Progenitor cell of endocrine pancreas (in vitro differentiated cells): Measurements from ENCODE around the gene TEX38. TPM values are rescaled to one million over a fixed set of nuclear protein-coding genes. Genes with fewer than 3 reads are reported as not detected.

Experiments used
- DNase-seq: peaks from one replicate; pipeline ENCODE4 v3.0.0; 2021; ENCODE audit warnings: low spot score; ENCODE audit not compliant: unreplicated experiment
- H3K27ac Mint-ChIP-seq: 2 replicates; pipeline ENCODE4 v1.8.0; 2021; ENCODE audit warnings: mild to moderate bottlenecking, moderate library complexity, mixed read lengths
- H3K27me3 Mint-ChIP-seq: 2 replicates; pipeline ENCODE4 v1.8.0; 2021; ENCODE audit warnings: mixed read lengths
- H3K36me3 Mint-ChIP-seq: 2 replicates; pipeline ENCODE4 v1.8.0; 2022; ENCODE audit warnings: mixed read lengths; ENCODE audit not compliant: insufficient read depth
- H3K4me1 Mint-ChIP-seq: 2 replicates; pipeline ENCODE4 v1.8.0; 2021; ENCODE audit warnings: low read depth, mixed read lengths
- H3K4me3 Mint-ChIP-seq: 2 replicates; pipeline ENCODE4 v1.8.0; 2021; ENCODE audit warnings: low read depth, mild to moderate bottlenecking, moderate library complexity, mixed read lengths
- H3K9me3 Mint-ChIP-seq: 2 replicates; pipeline ENCODE4 v1.8.0; 2021; ENCODE audit warnings: low read depth, mixed read lengths
- total RNA-seq: library from RNA; stranded (reverse); gene quantifications from 2 replicates; pipeline ENCODE4 v1.2.1, GENCODE V29; 2021
- TF ChIP-seq, protein P1 (sequence below): fragments of 200-600 bp; sonication (generic); IDR thresholded peaks from one replicate; pipeline ENCODE4 v1.5.0; 2021; ENCODE audit warnings: antibody characterized with exemption, mild to moderate bottlenecking; ENCODE audit not compliant: unreplicated experiment

TEX38 gene
- total RNA-seq, 1 donor from 2014 or later, result 0.38 TPM

DNA sequence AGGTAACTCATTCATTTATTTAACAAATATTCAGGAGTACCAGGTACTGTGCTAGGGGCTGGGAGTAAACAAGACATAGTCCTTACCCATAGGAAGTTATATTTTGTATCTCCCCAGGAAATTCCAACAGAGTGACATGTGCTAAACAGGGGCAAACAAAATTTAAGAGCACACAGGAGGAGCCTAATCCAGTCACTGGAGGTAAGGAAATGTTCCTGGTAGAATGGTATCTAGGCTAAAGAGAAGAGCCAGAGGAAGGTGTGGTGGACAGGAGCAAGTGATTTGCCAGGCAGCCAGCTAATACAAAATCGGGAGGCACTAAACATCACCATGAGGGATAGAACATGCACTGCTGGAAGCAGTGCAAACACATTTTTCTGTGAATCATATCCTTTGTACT lies 10.4 kb downstream of the TEX38 start:
- Mint-ChIP-seq H3K27ac (peak overlapping the region; percentile 53), H3K4me3 (no peak overlapping the region), H3K9me3 (no peaks in the 10 kb centered on the region), H3K36me3 (peaks cover 45% of the 10 kb centered on the region), H3K4me1 (peaks cover 33% of the 10 kb centered on the region), H3K27me3 (no peaks in the 10 kb centered on the region)
- TF ChIP-seq, protein P1, sequence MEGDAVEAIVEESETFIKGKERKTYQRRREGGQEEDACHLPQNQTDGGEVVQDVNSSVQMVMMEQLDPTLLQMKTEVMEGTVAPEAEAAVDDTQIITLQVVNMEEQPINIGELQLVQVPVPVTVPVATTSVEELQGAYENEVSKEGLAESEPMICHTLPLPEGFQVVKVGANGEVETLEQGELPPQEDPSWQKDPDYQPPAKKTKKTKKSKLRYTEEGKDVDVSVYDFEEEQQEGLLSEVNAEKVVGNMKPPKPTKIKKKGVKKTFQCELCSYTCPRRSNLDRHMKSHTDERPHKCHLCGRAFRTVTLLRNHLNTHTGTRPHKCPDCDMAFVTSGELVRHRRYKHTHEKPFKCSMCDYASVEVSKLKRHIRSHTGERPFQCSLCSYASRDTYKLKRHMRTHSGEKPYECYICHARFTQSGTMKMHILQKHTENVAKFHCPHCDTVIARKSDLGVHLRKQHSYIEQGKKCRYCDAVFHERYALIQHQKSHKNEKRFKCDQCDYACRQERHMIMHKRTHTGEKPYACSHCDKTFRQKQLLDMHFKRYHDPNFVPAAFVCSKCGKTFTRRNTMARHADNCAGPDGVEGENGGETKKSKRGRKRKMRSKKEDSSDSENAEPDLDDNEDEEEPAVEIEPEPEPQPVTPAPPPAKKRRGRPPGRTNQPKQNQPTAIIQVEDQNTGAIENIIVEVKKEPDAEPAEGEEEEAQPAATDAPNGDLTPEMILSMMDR, result no peak
- DNase-seq, result no peak

DNA sequence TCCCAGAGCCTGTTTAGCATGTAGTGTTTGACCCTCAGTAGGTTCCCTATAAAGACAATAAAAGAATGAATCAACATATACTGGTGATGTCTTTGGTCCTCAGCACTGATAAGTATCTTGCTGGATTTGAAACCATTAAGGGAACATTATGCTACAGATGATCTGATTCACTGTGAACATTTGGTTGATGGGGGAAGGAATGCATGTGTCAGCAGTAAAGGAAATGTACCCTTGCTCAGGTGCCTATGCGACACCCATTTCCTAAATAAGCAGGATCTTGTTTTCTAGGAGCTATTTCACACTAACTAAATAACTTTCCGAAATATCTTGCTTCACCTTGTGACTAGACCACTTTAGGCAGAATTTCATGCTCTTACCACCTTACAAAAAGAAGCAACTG lies 13.0 kb downstream of the TEX38 start:
- Mint-ChIP-seq H3K27me3 (no peaks in the 10 kb centered on the region), H3K9me3 (no peaks in the 10 kb centered on the region), H3K4me1 (peaks cover 58% of the 10 kb centered on the region), H3K36me3 (peaks cover 38% of the 10 kb centered on the region), H3K4me3 (no peak overlapping the region), H3K27ac (no peak overlapping the region)
- no peak for DNase-seq
- TF ChIP-seq, protein P1, result no peak

DNA sequence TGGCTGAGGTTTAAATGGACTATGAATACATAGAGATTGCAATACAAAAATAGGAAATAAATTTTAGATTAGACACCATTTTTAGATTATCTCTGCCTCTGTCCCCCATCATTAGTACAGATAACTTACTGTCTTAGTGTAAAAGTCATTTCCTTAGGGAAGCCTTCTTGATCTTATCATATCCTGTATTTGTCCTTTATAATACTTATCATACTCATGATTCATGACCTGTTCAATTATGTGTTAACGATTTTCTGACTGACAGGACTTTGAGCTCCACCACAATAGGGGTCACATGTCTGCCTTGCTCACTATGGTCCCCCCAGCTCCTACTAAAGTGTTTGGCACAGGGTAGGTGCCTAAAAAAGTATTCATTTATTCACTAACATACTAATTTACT lies 14.6 kb downstream of the TEX38 start:
- H3K27ac Mint-ChIP-seq, result peak overlapping the region; percentile 69
- no peaks in the 10 kb centered on the region for H3K9me3 Mint-ChIP-seq
- H3K27me3 Mint-ChIP-seq, result no peaks in the 10 kb centered on the region
- H3K4me1 Mint-ChIP-seq, result peaks cover 65% of the 10 kb centered on the region
- H3K4me3 Mint-ChIP-seq, result no peak overlapping the region
- TF ChIP-seq, protein P1, result no peak
- peaks cover 31% of the 10 kb centered on the region for H3K36me3 Mint-ChIP-seq
- no peak for DNase-seq

DNA sequence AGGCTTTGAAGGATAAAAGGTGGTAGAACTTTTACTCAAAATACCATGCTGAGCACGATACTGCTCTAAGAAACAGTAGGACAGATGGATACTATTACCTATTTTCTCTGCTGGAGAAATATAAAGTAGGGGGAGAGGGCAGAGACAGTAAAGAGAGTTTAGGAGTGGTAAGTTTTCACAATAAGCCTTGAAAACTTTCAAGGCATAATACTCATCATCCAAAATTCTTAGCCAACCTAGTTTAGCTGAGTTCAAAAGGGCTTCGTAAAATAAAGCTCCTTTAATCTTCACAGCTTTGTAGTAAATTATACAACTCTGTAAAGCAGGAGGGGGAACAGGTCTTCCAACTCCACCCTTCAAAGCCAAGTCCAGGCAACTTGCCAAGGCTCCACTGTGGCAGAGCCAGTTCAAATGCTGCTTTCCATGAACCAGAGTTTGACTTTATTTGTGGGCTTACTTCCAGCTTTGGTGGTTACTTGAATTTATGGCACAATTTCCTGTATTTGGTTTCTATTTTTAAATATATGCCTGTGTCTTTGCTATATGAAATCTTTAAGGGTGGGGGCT lies 15.5 kb downstream of the TEX38 start:
- Mint-ChIP-seq H3K4me1 (peaks cover 65% of the 10 kb centered on the region), H3K36me3 (peaks cover 35% of the 10 kb centered on the region), H3K4me3 (no peak overlapping the region)

DNA sequence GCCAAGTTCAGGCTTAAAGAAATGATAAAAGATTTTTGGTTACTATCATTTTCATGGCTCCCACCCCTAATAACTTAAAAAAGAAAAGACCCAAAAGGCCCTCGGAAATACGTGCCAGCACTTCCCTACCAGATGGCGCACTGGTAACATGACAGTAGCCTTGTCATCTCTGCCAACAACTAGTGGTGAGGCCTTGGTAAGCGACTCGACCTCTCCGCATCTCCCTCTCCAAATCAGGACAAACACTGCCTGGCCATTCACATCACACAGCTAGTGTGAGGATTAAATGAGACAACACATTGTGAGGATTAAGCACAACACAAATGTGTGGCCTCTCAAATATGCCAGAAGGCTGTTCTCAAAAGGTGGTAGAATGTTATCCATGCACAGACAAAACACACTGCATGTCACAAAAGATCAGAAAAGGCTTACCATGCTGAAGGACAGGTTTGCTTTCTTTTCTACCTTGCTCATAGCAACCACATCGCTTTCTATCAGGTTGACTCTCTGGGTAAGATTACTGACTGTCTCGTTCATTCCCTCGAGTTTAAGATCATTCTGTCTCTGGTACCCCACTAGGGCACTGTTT lies 16.4 kb downstream of the TEX38 start:
- Mint-ChIP-seq H3K4me3 (peak overlapping the region; percentile 38), H3K9me3 (no peaks in the 10 kb centered on the region), H3K36me3 (peaks cover 36% of the 10 kb centered on the region), H3K27me3 (no peaks in the 10 kb centered on the region), H3K4me1 (peaks cover 69% of the 10 kb centered on the region), H3K27ac (peak overlapping the region; percentile 93)
- DNase-seq, result no peak
- TF ChIP-seq, protein P1, result no peak

More for the DNA sequence above, 15.5 kb downstream of the TEX38 start:
- H3K27ac Mint-ChIP-seq, result peak overlapping the region; percentile 69
- TF ChIP-seq, protein P1, result no peak
- H3K9me3 Mint-ChIP-seq, result no peaks in the 10 kb centered on the region
- no peaks in the 10 kb centered on the region for H3K27me3 Mint-ChIP-seq
- no peak for DNase-seq
